Measurements from ENCODE around the gene RUNX1.

RUNX1 gene

GRCh38 chr21:34862951-34863350 lies 186.2 kb downstream of the RUNX1 start:
- Mint-ChIP-seq H3K4me3 (no peak overlapping the region), H3K9me3 (no peaks in the 10 kb centered on the region), H3K4me1 (ENCODE audit: low read depth) (peaks cover 44% of the 10 kb centered on the region), H3K27ac (no peak overlapping the region), H3K36me3 (ENCODE audit: low read depth) (peaks cover 91% of the 10 kb centered on the region), H3K27me3 (no peaks in the 10 kb centered on the region)

DNA sequence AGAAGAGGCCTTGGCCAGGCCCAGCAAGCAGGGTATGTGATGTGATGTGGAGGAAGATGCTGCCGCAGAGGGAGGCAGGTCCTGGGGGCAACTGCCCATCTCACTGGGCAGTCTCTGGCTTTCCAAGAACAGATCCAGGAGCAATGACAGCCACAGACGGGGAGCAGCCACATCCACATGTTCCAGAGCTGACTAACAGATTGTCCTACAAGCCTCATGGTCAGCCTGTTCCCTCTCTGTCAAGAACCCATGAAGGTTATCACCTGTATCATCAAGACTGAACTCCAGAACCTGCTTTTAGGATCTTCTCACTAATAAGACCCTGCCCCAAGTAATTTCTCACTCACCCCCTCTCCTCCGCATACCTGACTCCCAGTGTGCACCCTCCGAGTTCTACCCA lies 187.8 kb downstream of the RUNX1 start:
- Mint-ChIP-seq H3K36me3 (ENCODE audit: low read depth) (peaks cover 91% of the 10 kb centered on the region), H3K4me1 (ENCODE audit: low read depth) (peaks cover 36% of the 10 kb centered on the region), H3K27ac (peak overlapping the region; percentile 11), H3K9me3 (no peaks in the 10 kb centered on the region), H3K4me3 (no peak overlapping the region), H3K27me3 (no peaks in the 10 kb centered on the region)

GRCh38 chr21:34859976-34860653 lies 189.0 kb downstream of the RUNX1 start:
- H3K4me1 Mint-ChIP-seq (ENCODE audit: low read depth), result peaks cover 25% of the 10 kb centered on the region
- no peaks in the 10 kb centered on the region for H3K9me3 Mint-ChIP-seq
- no peak overlapping the region for H3K4me3 Mint-ChIP-seq
- peaks cover 89% of the 10 kb centered on the region for H3K36me3 Mint-ChIP-seq (ENCODE audit: low read depth)
- H3K27me3 Mint-ChIP-seq, result no peaks in the 10 kb centered on the region
- no peak overlapping the region for H3K27ac Mint-ChIP-seq

DNA sequence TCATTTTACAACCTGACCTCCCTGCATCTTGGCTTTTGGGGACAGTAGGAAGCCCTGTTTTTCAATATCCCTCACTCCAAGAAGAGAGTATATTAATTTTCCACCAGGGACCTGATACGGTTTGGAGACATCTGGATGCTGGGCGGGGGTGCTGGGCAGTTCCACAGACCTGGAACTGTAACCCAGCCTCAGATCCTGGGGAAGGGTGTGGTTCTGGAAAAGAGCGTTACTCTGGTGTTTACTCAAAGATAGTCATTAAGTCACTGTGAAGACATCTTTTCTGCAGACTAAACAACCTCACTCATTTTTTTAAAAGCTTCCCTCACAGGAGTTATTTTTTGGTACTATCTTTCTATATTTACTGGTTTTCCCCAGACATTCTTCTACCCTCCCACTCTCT lies 190.5 kb downstream of the RUNX1 start:
- Mint-ChIP-seq H3K27ac (no peak overlapping the region), H3K4me1 (ENCODE audit: low read depth) (peaks cover 20% of the 10 kb centered on the region), H3K27me3 (no peaks in the 10 kb centered on the region), H3K36me3 (ENCODE audit: low read depth) (peaks cover 88% of the 10 kb centered on the region), H3K4me3 (no peak overlapping the region), H3K9me3 (no peaks in the 10 kb centered on the region)

DNA sequence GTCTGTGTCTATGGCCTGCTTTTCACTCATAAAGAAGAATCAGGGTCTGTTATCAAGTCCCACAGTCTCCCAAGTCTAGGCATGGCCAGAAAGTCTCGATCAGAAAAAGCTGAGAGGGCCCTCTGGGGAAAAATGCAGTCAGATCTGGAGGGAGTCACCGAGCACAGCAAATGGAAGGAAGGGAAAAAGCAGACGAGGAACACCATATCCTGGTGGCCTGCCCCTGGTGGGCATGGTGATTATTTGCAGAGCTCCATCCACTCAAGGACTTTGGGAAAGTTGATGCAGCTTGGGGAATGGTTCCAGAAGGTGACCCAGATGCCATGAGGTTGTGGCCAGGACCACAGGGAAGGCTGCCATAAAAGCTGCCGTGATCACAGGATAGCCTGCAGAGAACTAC lies 191.2 kb downstream of the RUNX1 start:
- Mint-ChIP-seq H3K27ac (peak overlapping the region; percentile 16), H3K9me3 (no peaks in the 10 kb centered on the region), H3K27me3 (no peaks in the 10 kb centered on the region), H3K4me1 (ENCODE audit: low read depth) (peaks cover 21% of the 10 kb centered on the region), H3K36me3 (ENCODE audit: low read depth) (peaks cover 85% of the 10 kb centered on the region), H3K4me3 (no peak overlapping the region)

DNA sequence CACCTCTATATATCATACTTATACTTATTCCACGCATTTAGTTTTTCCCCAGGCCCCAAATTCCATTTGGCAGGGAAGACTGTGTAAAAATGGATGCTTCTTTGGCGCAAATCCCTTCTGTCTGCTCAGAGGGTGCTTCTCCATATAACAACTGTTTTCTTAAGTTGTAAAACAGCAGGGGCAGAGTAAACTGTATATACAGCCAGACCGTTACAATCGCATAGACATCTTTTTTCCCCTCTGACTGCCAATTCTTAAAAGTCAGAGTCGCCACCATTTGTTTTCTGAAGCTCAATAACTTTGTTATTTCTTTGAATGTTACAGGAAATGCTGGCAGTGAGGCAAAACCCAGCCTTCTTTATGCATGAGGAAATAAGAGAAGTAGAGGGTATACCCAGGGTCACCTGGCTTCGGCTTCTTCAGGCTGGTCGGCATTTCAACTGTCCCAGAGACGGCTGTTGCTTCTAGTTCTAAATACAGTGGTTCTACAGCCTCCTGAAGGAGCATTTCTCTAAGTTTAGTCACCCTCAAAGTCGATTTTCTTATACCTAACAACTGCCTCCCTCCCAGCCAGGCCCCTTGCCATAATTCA lies 191.9 kb downstream of the RUNX1 start:
- Mint-ChIP-seq H3K36me3 (ENCODE audit: low read depth) (peaks cover 86% of the 10 kb centered on the region), H3K9me3 (no peaks in the 10 kb centered on the region), H3K4me3 (no peak overlapping the region), H3K27ac (no peak overlapping the region), H3K27me3 (no peaks in the 10 kb centered on the region), H3K4me1 (ENCODE audit: low read depth) (peaks cover 27% of the 10 kb centered on the region)

DNA sequence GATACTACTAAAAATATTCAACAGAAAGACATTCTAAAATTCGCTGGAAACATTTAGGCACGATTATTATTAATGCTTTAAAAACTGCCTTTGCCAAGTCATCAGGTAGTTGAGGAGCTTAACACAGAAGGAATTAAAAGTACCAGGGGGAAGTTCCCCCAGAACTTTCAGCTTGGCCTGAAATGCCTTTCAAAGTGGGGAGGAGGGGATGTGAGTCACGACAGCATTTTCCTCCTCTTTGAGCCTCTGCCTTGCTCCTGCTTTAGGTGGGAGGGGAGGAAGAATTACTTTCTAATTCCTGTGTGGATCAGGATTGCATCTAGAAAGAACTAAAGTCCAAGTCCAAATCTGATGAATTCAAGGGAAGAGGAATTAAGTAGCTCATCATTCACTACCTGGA lies 196.7 kb downstream of the RUNX1 start:
- Mint-ChIP-seq H3K27ac (peak overlapping the region; percentile 21), H3K9me3 (no peaks in the 10 kb centered on the region), H3K36me3 (ENCODE audit: low read depth) (peaks cover 66% of the 10 kb centered on the region), H3K4me1 (ENCODE audit: low read depth) (peaks cover 12% of the 10 kb centered on the region), H3K4me3 (no peak overlapping the region), H3K27me3 (no peaks in the 10 kb centered on the region)

DNA sequence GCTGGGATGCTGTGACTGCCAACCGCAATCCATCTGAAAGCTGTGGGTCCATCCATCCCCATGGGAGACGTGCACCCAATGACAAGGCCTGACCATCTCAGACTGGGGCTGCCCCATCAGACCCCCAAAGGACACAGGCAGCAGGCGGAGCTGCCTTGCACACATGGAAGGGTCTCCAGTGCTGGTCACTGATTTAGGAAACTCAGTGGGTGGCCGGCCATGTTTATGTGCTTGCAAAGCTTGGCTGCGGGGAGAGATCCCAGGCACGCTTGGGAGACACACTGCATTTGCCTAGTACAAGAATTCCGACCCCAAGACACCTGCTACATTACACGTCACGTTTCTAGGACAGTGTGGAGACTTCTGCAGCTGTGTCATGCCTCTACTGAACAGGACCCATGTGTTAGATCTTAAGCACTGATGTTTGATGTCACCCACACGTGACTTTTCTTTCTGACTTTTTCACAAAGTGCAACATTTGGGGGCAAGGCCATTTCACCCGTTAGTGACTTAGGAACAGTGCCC lies 198.9 kb downstream of the RUNX1 start:
- H3K9me3 Mint-ChIP-seq, result no peaks in the 10 kb centered on the region
- no peak overlapping the region for H3K27ac Mint-ChIP-seq
- no peaks in the 10 kb centered on the region for H3K27me3 Mint-ChIP-seq
- peaks cover 27% of the 10 kb centered on the region for H3K4me1 Mint-ChIP-seq (ENCODE audit: low read depth)
- peaks cover 61% of the 10 kb centered on the region for H3K36me3 Mint-ChIP-seq (ENCODE audit: low read depth)
- H3K4me3 Mint-ChIP-seq, result no peak overlapping the region

DNA sequence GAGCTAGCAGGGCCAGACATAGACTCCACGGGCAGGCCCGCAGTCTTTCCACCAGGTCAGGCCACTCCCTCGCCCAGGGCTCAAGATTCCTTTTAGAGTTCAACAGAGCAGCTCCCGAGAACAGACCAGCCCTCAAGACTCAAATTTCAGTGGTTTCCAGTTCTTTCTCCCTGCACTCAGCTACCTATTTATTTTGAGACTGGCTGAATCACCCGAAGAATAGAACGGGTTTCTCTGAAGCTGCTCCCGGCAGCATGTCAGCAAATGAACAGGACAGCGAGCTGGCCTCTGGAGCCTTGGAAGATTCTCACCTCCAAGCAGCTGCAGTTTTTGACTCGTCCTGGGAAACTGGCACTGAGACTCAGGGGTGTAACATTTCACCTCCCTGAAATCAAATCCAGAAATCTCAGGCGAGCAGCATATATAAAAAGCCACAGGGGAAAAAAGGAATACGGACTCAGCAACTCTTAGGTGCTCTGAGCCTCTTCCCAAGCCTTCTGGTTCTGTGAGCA lies 202.4 kb downstream of the RUNX1 start:
- Mint-ChIP-seq H3K27me3 (no peaks in the 10 kb centered on the region), H3K9me3 (no peaks in the 10 kb centered on the region), H3K27ac (no peak overlapping the region), H3K4me1 (ENCODE audit: low read depth) (peaks cover 34% of the 10 kb centered on the region), H3K4me3 (no peak overlapping the region), H3K36me3 (ENCODE audit: low read depth) (peaks cover 56% of the 10 kb centered on the region)

GRCh38 chr21:34845521-34846451 lies 203.3 kb downstream of the RUNX1 start:
- H3K4me1 Mint-ChIP-seq (ENCODE audit: low read depth), result peaks cover 34% of the 10 kb centered on the region
- H3K36me3 Mint-ChIP-seq (ENCODE audit: low read depth), result peaks cover 53% of the 10 kb centered on the region
- H3K27ac Mint-ChIP-seq, result peak overlapping the region; percentile 49
- H3K27me3 Mint-ChIP-seq, result no peaks in the 10 kb centered on the region
- peak overlapping the region; percentile 39 for H3K4me3 Mint-ChIP-seq
- no peaks in the 10 kb centered on the region for H3K9me3 Mint-ChIP-seq

- Mint-ChIP-seq H3K36me3 (ENCODE audit: low read depth) (peaks cover 56% of the 10 kb centered on the region), H3K27ac (no peak overlapping the region), H3K27me3 (no peaks in the 10 kb centered on the region), H3K9me3 (no peaks in the 10 kb centered on the region), H3K4me1 (ENCODE audit: low read depth) (peaks cover 34% of the 10 kb centered on the region), H3K4me3 (no peak overlapping the region)
These were observed 204.2 kb downstream of the RUNX1 start for GRCh38 chr21:34844924-34845238.

DNA sequence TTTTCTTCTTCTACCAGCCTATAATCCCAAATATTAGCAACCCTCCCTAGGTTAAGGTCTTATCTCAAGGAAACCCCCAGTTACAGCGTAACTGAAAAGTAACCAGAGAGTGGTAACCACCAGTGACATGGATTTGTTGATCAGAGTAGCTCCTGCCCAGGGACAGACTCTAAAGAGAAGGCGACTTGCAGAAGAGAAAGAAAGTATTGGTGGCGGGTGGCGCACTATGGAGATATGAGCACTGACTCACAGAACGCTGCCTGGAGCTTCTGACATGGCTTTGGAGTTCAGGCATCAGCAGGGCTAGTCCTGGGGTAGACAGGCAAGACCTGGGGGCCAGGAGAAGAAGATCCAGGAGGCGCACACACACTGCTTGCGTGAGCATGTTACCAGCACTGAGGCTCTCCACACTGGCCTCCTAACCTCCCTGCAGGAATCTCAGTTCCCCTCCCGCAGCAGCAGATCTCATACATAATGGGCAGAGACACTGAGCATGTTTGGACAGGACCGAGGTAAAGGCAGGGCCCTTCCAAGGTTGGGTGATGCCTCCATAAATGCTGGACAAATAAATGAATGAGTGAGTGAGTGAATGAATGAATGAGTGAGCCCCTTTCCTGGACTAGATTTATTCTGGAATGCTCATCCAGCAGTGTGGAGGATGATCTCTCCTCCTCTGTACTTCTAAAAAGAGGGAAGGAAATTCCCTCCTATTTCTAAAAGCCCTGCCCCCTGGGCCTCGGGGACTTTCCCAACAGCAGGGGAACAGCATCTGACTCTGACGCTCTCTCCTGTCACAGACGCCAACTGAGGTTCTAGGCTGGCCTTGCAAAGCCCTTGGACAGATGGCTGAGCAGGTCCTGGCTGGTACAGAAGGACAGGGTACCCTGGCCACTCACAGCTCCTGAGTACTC lies 204.8 kb downstream of the RUNX1 start:
- H3K36me3 Mint-ChIP-seq (ENCODE audit: low read depth), result peaks cover 62% of the 10 kb centered on the region

DNA sequence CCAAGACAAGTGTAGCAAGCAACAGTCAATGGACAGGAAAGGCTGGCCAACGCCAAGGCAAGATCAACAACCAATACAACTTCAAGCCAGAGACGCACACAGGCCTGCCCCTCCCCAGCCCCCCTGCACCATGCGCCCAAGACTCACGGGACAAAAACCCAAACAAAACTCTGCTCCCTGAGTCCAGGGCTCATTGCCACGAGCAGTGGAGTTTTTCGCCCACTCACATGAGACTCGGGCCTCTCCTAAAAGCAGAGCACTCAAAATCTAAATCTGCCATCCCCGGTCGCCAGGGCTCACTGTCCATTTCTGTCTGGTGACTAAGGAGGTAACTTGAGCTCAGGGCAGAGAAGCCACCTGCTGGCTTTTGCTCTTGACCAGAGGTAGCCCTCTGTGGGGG lies 205.5 kb downstream of the RUNX1 start:
- Mint-ChIP-seq H3K4me3 (no peak overlapping the region), H3K27me3 (no peaks in the 10 kb centered on the region), H3K27ac (peak overlapping the region; percentile 9), H3K4me1 (ENCODE audit: low read depth) (peaks cover 41% of the 10 kb centered on the region), H3K9me3 (no peaks in the 10 kb centered on the region), H3K36me3 (ENCODE audit: low read depth) (peaks cover 68% of the 10 kb centered on the region)

More for the DNA sequence above, 204.8 kb downstream of the RUNX1 start:
- no peak overlapping the region for H3K4me3 Mint-ChIP-seq
- no peaks in the 10 kb centered on the region for H3K27me3 Mint-ChIP-seq
- H3K27ac Mint-ChIP-seq, result peak overlapping the region; percentile 11
- H3K4me1 Mint-ChIP-seq (ENCODE audit: low read depth), result peaks cover 37% of the 10 kb centered on the region
- H3K9me3 Mint-ChIP-seq, result no peaks in the 10 kb centered on the region

GRCh38 chr21:34841154-34841553 lies 207.9 kb downstream of the RUNX1 start:
- H3K4me3 Mint-ChIP-seq, result no peak overlapping the region

More at GRCh38 chr21:34841154-34841553, 207.9 kb downstream of the RUNX1 start:
- Mint-ChIP-seq H3K27ac (no peak overlapping the region), H3K36me3 (ENCODE audit: low read depth) (peaks cover 76% of the 10 kb centered on the region), H3K4me1 (ENCODE audit: low read depth) (peaks cover 53% of the 10 kb centered on the region), H3K27me3 (no peaks in the 10 kb centered on the region), H3K9me3 (no peaks in the 10 kb centered on the region)

All from stimulated activated naive CD8-positive, alpha-beta T cell treated with anti-CD3 and anti-CD28 coated beads, Interleukin-15, Interleukin-2, amounts not matched to agents 100 ng/mL and 50 ng/mL, for 24 hours (primary cell).